ENCODE data around the gene SIDT2.

GRCh38 chr11:117219001-117219400 is 40.5 kb downstream of the SIDT2 start:
- TF ChIP-seq, protein P1, sequence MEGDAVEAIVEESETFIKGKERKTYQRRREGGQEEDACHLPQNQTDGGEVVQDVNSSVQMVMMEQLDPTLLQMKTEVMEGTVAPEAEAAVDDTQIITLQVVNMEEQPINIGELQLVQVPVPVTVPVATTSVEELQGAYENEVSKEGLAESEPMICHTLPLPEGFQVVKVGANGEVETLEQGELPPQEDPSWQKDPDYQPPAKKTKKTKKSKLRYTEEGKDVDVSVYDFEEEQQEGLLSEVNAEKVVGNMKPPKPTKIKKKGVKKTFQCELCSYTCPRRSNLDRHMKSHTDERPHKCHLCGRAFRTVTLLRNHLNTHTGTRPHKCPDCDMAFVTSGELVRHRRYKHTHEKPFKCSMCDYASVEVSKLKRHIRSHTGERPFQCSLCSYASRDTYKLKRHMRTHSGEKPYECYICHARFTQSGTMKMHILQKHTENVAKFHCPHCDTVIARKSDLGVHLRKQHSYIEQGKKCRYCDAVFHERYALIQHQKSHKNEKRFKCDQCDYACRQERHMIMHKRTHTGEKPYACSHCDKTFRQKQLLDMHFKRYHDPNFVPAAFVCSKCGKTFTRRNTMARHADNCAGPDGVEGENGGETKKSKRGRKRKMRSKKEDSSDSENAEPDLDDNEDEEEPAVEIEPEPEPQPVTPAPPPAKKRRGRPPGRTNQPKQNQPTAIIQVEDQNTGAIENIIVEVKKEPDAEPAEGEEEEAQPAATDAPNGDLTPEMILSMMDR (IDR thresholded peaks at IDR 0.05), result no peak
- TF ChIP-seq POLR2A (IDR thresholded peaks at IDR 0.05), result no peak

Measured in uterus (tissue), 2 donors.